Measurements from ENCODE around the gene RANBP1.

RANBP1 gene

DNA sequence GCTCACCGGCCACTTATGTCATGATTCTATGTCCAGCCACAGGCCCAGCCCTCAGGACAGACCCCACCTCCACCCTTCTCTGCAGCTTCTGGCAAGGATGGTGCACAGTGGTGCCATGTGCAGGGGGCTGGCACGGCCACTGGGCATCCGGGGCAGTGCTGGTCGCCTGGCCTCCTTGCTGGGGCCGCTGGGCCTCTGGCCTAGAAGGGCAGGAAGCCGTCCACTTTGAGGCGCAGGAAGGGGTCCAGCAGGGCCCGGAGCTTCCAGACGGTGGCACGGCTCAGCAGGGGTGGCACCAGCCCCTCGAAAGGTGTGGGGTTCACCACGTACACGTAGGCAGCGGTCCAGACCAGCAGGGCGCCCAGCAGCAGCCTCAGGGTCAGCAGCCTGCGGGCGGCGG, 32.5 kb downstream of the RANBP1 start:
- Histone ChIP-seq H3K9me3 (ENCODE audit: severe bottlenecking) (no peaks in the 10 kb centered on the region), H3K27me3 (ENCODE audit: insufficient read depth, low read depth, severe bottlenecking) (no peaks in the 10 kb centered on the region), H3K4me3 (ENCODE audit: low read depth, low read length) (no peak overlapping the region), H3K27ac (no peak overlapping the region), H3K36me3 (no peaks in the 10 kb centered on the region)
- DNase-seq, result no peak
- TF ChIP-seq, protein P1, sequence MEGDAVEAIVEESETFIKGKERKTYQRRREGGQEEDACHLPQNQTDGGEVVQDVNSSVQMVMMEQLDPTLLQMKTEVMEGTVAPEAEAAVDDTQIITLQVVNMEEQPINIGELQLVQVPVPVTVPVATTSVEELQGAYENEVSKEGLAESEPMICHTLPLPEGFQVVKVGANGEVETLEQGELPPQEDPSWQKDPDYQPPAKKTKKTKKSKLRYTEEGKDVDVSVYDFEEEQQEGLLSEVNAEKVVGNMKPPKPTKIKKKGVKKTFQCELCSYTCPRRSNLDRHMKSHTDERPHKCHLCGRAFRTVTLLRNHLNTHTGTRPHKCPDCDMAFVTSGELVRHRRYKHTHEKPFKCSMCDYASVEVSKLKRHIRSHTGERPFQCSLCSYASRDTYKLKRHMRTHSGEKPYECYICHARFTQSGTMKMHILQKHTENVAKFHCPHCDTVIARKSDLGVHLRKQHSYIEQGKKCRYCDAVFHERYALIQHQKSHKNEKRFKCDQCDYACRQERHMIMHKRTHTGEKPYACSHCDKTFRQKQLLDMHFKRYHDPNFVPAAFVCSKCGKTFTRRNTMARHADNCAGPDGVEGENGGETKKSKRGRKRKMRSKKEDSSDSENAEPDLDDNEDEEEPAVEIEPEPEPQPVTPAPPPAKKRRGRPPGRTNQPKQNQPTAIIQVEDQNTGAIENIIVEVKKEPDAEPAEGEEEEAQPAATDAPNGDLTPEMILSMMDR (IDR thresholded peaks at IDR 0.05; ENCODE audit: low read depth, low read length), result no peak

DNA sequence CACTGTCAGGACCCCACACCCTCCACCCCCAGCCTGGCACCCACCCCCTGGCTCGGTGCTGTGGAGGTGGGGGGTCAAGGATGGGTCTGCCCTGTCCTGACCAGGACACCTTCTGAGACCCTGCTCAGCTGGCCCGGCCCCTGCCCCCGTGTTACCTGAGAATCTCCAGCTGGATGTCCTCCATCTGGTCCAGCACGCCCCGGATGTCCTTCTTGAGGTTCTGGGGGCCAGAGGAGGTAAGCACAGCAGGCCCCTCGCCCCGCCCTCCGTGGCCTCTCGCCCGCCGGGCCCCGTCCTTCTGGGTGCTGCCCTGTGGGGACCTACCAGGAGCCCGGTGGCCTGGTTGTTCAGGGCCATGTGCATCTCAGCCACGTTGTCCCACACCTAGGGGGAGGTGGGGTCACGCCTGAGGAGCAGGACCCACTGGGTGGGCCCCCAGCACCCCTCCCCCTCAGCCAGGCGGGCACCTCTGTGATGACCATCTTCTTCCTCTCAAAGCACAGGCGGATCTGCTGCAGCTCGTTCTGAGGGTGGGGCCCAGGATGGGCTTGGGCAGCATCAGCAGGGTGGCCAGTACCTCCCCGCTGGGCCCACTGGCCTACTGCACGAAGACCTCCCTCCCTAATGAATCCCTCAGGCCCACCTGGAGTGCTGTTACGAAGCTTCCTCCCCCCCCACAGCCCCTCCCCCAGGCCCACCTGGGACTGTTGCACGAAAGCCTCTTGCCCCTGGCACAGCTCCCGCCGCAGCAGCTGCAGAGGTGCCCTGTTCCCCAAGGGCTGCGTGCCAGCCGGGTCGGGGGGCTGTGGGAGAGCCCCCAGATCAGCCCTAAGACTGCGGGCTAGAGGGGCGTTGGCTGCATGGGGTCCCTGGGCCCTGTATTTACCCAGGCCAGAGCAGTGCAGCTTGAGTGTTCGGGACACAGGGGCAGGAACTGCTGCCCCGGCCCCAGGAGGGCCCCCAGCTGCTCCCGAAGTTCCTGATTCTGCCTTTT, 33.6 kb downstream of the RANBP1 start:
- Histone ChIP-seq H3K9me3 (ENCODE audit: severe bottlenecking) (no peaks in the 10 kb centered on the region), H3K4me3 (ENCODE audit: low read depth, low read length) (no peak overlapping the region), H3K27me3 (ENCODE audit: insufficient read depth, low read depth, severe bottlenecking) (no peaks in the 10 kb centered on the region), H3K27ac (no peak overlapping the region), H3K36me3 (no peaks in the 10 kb centered on the region)
- no peak for DNase-seq
- TF ChIP-seq, protein P1 (IDR thresholded peaks at IDR 0.05; ENCODE audit: low read depth, low read length), result no peak

DNA sequence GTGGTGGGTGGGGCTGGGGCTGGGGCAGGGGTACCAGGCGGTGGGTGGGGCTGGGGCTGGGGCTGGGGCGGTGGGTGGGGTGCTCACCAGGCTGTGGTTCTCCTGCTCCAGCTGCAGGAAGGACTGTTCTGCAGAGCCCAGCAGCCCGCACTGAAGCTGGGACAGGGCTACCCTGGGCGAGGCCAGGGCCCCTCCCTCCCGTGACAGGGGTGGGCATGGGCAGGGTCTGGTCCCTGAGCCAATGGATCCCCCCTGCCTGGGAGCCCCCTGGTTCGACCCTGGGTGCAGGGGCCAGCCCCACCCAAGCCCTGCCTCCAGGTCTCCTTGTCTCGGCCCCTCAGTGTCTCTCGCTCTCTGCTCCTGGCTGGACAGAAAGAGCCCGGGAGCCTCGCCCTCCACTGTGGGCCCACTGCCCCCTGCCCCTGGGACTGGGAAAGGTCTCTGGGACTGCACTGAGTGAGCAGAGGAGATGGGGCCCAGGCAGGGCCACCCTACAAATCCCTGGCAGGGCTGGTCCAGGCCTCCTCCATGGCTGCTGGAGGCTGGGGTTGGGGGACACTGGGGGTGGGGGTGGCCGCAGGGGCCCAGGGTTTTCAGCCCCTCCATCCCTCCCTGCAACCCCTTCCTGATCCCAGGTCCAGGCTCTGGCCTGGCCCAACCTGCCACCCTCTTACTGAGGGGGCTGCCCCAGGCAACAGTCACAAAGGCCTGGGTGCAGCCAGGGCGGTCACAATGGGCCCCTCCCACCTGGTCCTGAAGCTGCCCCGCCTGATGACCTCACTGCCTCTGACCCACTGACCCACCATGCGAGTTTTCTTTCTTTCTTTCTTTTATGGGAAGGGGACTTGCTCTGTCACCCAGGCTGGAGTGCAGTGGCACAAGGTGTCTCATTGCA, 34.7 kb downstream of the RANBP1 start, which contains the start of gene CCDC188:
TSS of gene CCDC188 (minus strand) at position 675 of the 895 bp plus-strand sequence. CDS start at position 606, 69 bp downstream.
- no peak within 1 kb of the TSS for H3K27ac ChIP-seq
- TF ChIP-seq, protein P1 (IDR thresholded peaks at IDR 0.05; ENCODE audit: low read depth, low read length), result no peak
- H3K9me3 ChIP-seq (ENCODE audit: severe bottlenecking), result no peaks in the 10 kb centered on the region
- H3K27me3 ChIP-seq (ENCODE audit: insufficient read depth, low read depth, severe bottlenecking), result no peaks in the 10 kb centered on the region
- no peak for DNase-seq
- H3K4me3 ChIP-seq (ENCODE audit: low read depth, low read length), result no peak within 1 kb of the TSS
- no peaks in the 10 kb centered on the region for H3K36me3 ChIP-seq

DNA sequence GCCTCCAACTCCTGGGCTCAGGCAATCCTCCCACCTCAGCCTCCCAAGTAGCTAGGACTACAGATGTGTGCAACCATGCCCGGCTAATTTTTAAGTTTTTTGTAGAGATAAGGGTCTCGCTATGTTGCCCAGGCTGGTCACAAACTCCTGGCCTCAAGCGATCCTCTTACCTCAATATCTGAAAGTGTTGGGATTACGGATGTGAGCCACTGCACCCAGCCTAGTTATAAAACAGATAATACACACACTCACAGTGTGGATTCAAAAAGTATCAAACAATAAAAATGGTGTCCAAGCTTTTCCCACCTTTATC, 35.3 kb downstream of the RANBP1 start:
- no peak overlapping the region for H3K27ac ChIP-seq
- H3K9me3 ChIP-seq (ENCODE audit: severe bottlenecking), result no peaks in the 10 kb centered on the region
- TF ChIP-seq, protein P1 (IDR thresholded peaks at IDR 0.05; ENCODE audit: low read depth, low read length), result no peak
- no peaks in the 10 kb centered on the region for H3K36me3 ChIP-seq
- no peak overlapping the region for H3K4me3 ChIP-seq (ENCODE audit: low read depth, low read length)
- no peak for DNase-seq
- H3K27me3 ChIP-seq (ENCODE audit: insufficient read depth, low read depth, severe bottlenecking), result no peaks in the 10 kb centered on the region

DNA sequence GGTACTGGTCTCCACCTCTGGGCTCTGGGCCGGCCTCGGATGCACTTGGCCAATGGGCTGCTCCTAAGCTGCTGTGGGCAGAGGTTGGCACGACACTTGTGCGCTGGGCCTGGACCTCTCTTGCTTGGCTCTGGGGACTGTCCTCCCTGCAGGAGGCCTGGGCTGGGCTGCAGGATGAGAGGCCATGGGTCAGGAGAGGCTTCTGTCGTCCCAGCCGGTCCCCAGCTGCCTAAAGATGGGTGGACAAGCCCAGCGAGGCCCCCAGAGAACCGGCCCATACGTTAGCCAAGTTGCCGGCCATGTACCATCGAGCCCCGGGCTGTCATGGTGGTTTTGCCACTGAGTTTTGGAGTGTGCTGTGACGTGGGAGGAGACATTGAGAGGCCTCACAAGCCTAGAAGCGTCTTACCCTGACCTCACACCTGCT, 36.6 kb downstream of the RANBP1 start:
- H3K36me3 ChIP-seq, result no peaks in the 10 kb centered on the region
- TF ChIP-seq, protein P1 (IDR thresholded peaks at IDR 0.05; ENCODE audit: low read depth, low read length), result no peak
- no peaks in the 10 kb centered on the region for H3K9me3 ChIP-seq (ENCODE audit: severe bottlenecking)
- no peaks in the 10 kb centered on the region for H3K27me3 ChIP-seq (ENCODE audit: insufficient read depth, low read depth, severe bottlenecking)
- H3K27ac ChIP-seq, result no peak overlapping the region
- DNase-seq, result no peak
- no peak overlapping the region for H3K4me3 ChIP-seq (ENCODE audit: low read depth, low read length)

Measured in WERI-Rb-1 (cell line).